Left renal cortex interstitium (tissue), 4 donors: ENCODE results near the gene AKR1C2. TPM values are rescaled to one million over a fixed set of nuclear protein-coding genes. Genes with fewer than 3 reads are reported as not detected.
"Not testable (repeated sequence)": the region's sequence is repeated elsewhere in the genome, so short reads cannot be mapped to it uniquely, and the experiment has no call there.

ENCODE experiments used
- DNase-seq, 4 donors: peaks; one replicate each; pipeline ENCODE4 v3.0.0-alpha.2; 2013; ENCODE audit warnings: low read depth in 4 of 4, low spot score in 2 of 4, missing footprints in 1 of 4
- polyA plus RNA-seq, 4 donors: library from polyadenylated mRNA; unstranded; fragments of 120-200 nt; gene quantifications; one replicate each; pipeline ENCODE4 v1.2.1, GENCODE V29; 2013; ENCODE audit not compliant: insufficient read length in 4 of 4

The AKR1C2 gene
- polyA plus RNA-seq, 4 donors = 5.9 to 15.0 (median 8.1) TPM

DNA sequence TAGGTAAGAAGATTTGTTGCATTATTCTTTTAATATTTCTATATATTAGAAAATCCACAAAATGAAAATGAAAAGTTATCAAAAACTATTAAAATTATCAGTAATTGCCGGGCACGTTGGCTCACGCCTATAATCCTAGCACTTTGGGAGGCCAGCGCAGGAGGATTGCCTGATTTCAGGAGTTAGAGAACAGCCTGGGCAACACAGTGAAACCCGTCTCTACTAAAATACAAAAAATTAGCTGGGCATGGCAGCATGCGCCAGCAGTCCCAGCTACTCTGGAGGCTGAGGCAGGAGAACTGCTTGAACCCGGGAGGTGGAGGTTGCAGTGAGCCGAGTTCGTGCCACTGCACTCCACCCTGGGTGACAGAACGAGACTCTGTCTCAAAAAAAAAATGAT, 11.1 kb downstream of the AKR1C2 start:
- DNase-seq = not testable (repeated sequence)

DNA sequence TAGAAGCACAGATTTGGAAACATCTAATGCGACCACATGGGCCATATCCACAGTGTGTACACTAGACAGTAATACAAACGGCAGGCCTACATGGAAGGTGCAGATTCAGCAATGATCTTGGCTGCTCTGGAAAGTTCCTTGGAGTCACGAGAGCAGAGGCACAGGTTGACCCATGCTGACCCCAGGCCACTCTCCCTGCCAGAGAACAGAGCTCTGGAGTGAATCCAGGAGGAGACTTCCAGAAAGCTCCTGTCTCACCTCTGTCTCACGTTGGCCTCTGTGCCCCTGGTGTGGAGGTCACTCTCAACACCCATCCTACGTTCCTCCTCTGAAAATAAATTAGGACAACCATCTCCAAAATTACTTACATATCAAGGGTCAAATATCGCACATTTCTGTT, 12.2 kb downstream of the AKR1C2 start:
- DNase-seq = not testable (repeated sequence)

DNA sequence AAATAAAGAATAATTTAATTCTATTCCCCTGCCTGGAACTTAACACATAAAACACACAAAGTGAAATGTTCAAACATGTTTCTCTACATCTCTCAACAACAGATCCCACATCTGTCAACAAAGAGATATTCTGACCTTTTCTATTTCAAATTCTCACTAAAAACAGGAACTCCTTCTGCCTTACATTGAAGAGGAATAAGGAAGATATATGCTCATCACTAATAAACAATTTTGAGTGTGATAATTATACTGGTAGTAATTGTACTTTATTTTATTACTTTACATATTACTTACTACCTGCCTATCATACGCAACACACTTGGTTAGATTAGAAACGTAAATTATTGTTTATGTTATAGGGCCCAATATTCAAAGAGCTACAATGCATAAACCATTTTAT, 13.4 kb downstream of the AKR1C2 start:
- no peak for DNase-seq

DNA sequence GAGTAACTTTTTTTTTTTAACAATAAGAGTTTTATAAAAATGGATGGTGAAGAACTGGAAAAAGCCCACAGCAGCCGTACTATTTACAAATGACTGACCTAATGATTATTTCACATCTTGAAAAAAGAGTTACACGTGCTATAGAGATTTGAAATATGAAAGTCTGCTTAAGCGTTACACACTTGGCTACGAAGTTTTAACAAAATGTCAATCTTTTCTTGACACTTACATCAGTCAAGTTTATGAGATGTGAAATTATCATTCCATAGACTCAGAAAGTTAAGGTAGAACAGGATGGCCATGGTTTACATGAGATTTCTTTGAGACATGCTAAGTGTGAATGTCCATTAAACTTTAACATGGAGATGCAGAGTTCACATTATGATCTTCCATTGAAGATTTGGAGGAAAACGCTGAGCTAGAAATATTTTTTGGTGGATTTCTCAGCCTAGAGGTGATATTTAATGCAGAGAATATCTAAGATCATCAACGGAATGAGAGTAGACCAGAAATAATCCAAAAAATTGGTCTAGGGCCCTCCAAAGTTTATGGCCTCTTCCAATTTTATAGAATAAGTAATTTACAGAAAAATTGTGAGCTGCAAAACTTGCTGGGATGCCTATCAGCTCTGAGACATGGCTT, 15.5 kb downstream of the AKR1C2 start:
- not testable (repeated sequence) for DNase-seq

DNA sequence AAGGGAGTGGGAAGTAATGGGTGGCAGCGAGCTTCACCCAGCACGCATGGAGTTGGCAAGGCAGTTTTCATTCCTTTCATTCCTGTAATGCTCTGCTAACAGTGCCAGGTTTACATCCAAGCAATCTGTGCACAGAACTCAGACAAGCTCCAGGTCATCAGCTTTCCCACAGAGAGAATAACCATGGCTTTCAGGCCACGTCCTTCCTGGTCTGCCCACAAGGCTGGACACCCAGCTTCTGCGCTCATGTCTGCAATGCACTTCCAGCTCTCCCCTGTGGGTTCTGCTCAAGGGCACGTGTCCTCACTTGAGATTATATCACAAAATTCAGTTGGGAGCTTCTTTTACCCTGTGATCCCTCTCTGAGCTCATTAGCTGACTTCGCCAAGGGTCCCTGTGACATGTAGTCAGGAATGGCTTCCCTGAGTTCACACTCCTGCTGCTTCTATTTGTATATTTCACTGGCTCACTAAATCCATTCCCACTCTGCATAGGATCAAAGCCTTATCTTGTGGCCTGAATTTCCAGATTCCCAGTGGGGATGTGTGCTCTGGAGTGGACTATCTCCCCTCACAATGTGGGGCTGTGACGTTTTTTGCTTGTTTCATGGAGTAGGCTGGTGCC, 18.6 kb downstream of the AKR1C2 start:
- no peak for DNase-seq

DNA sequence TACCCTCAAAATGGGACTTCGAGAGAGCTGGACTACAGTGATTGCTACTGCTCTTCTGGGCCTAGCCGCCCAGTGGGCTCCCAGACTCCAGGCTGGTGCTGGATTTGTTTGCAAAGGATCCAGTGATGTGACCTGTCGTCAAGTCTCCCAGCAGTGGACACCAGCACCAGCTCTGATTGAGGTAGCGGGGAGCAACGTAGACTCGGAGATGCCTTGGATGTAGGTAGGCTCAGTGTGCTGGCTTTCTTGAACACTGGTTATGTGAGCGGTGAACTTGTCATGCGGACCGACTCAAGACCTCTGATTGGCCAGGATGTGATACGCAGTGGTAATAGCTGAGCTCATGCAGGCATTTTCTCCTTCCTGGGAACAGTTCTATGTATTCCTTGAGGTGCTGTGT, 19.4 kb downstream of the AKR1C2 start:
- no peak for DNase-seq

DNA sequence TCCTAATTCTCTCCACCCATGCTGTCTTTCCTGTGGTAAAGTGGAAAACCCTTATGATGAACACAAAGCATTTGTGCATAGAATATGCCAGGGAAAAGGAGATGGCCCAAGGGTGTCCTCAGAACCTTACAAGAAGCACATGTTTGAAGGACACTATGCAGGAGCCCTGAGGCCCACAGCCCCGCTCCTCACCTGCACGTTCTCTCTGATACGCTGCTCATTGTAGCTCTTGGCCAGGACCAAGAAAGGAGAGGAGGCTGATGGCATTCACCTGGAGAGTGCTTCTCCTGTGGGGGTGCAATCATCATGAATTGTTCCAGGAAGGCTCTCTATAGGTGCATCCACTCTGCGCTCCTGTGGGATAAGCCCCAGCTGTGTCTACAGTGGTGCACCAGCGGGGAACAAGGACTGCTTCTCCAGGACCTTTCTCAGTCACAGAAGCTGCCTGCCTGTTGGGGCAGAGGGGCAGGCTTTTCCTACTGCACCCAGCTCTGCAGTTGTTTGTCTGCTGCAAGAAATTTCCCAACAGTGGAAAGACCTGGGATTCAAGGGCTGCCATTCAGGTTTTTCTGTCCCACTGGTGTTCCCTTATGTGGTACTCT, 19.9 kb downstream of the AKR1C2 start:
- no peak for DNase-seq

DNA sequence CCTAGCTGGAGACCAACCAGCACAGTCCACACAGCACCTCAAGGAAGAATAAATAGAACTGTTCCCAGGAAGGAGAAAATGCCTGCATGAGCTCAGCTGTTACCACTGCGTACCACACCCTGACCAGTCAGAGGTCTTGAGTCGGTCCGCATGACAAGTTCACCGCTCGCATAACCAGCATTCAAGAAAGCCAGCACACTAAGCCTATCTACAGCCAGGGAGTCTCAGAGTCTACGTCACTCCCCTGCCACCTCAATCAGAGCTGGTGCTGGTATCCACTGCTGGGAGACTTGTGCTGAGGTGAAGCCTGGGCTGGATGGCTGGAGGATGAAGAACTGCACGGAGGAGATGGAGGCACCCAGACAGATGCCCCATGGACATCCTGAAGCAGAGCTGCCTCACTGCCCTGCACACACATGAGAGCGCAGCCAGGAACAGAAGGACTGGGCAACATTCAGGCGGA, 20.9 kb downstream of the AKR1C2 start:
- no peak for DNase-seq

DNA sequence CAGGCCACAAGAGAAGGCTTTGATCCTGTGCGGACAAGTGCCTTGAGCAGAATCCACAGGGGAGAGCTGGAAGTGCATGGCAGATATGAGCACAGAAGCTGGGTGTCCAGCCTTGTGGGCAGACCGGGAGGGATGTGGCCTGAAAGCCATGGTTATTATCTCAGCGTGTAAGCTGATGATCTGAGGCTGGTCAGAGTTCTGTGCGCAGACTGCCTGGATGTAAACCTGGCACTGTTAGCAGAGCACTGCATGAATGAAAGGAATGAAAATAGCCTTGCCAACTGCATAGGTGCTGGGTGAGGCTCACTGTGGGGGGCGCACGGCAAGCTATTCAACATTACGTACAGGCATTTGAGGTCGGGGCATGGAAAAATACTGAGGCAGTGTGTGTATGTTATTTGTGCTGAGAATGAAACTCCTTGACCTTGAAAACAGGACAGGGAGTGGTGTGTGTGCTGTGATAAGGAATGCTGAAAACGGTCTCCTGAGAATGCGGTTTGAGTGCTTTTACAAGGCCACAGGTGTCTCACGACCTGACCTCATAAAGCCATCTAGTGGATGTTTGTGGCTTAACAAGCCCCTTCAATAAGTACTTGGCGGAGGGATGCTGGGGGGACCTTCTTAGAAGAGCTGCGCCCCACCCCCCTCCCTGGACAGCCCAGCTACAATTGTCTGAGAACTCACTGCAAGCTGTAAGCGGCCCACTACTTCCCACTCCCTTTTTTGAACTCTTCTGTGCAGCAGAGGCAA, 21.8 kb downstream of the AKR1C2 start:
- peak in 2 of 4 donors; percentile 6 to 37 for DNase-seq

DNA sequence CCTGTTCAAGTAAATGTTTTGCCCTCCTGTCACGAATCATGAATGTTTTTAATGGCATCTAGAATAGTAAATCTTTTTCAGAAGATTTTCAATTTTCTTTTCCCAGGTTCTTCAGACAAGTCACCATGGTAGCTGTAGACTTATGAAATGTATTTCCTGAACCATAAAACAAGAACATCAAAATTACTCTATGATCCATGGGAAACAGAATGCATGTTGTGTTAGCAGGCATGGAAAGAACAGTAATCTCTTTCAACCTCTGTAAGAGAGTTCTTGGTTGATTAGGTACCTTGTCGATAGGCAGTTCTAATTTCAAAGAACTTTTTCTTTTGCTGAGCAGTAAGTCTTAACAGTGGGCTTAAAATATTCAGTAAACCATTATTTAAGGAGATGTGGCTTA, 22.9 kb downstream of the AKR1C2 start:
- no peak for DNase-seq

DNA sequence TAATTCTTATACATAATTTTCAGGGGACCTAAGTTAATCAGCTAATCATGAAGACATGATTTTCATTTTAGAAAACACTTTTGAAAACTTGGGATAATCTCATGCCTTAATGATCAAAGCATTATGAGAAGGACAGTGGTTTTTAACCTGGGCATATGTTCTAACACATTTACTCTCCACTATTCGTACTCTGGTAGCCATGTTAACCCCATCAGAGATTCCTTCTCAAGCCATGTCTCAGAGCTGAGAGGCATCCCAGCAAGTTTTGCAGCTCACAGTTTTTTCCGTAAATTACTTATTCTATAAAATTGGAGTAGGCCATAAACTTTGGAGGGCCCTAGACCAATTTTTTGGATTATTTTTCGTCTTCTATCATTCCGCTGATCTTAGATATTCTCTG, 24.8 kb downstream of the AKR1C2 start:
- DNase-seq = no peak

DNA sequence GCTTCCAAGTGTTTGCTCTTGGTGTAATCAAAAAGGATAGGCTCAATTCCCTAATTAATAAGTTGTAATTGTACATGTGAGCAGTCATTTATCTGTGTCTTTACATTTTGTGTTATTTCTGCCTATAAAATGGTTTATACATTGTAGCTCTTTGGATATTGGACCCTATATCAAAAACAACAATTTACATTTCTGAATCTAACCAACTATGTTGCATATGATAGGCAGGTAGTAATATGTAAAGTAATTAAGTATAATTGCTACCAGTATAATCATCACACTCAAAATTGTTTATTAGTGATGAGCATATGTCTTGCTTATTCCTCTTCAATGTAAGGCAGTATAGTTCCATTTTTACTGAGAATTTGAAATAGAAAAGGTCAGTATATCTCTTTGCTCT, 26.6 kb downstream of the AKR1C2 start:
- DNase-seq = no peak

DNA sequence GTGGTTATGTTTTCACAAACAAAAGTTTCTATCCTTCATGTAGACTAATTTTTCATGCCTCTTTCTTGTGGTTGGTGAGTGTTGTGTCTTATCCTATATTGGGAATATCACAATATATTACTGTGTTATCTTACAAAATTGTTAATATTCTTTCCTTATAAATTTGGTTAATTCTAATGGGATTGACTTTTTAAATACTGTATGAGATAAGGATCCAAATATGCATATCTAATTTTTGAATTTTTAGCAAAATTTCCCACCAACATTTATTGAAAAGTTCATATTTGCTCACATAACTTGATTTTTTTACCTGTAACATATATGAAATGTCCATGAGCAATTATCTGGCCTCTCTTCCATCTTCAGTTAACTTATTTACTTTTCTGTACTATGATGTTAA, 29.3 kb downstream of the AKR1C2 start:
- DNase-seq = not testable (repeated sequence)

DNA sequence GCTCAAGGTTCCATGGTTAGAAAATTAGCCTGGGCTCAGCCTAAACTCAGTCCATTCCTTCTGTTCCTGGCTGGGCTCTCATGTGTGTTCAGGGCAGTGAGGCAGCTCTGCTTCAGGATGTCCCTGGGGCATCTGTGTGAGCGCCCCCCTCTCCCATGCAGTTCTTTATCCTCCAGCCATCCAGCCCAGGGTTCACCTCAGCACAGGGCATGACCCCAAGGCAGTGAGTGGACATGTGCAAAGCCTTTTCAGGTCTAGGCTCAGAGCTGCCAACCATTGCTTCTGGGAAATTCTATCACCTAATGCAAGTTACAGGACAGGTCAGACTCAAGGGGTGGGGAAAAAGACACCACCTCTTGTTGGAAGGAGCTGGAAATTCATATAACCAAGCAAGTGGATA, 30.4 kb downstream of the AKR1C2 start:
- not testable (repeated sequence) for DNase-seq

DNA sequence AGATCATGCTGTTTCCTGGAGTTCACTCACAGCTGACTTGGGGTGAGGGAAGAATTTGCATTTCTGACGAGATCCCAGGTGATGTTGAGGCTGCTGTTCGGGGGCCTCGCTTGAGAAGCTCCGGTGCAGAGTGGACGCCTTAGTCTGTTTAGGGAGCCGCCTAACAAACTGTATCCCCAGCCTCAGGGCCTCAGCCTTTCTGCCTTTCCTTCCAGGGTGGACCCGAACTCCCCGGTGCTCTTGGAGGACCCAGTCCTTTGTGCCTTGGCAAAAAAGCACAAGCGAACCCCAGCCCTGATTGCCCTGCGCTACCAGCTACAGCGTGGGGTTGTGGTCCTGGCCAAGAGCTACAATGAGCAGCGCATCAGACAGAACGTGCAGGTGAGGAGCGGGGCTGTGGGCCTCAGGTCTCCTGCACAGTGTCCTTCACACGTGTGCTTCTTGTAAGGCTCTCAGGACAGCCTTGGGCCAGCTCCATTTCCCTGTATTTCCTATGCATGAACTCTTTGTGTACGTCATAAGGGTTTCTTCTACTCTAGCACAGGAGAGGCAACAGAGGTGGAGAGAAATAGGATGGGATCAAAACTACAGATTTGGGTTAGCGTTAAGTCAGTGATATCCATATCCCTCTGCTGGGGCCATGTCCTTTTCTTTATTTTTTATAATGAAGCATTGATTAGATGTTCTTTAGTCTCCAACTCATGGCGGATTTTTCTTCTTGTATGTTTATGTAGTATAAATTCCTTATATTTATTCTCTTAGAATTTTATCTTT, 31.1 kb downstream of the AKR1C2 start:
- not testable (repeated sequence) for DNase-seq

DNA sequence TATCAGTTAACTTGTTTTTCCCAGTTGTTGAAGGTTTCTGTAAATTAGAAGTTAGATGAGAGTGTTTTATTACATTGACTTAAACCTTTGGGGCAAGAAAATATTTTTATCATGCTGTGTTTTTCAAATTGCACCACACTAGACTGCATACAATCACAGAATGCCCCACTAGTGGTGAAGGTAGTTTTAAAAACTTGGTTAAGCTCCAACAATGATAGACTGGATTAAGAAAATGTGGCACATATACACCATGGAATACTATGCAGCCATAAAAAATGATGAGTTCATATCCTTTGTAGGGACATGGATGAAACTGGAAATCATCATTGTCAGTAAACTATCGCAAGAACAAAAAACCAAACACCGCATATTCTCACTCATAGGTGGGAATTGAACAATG, 33.3 kb downstream of the AKR1C2 start:
- DNase-seq = not testable (repeated sequence)

DNA sequence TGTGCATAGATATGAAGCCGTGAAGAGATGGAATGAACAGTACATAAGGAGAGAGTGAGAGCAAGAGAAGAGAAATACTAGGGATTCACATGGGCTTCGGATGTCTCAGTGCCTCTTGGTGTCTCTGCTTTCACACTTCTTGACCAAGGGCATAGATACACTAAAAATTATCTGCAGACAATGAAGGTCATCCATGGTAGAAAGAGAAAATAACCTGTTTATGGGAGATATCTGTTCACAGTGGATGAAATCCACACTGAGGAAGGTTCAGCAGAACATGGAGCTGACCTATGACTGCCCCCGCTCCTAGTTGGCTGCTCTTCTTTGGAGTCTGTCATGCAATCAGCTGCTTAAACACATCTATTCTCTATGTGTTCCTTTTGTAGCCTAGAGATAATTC, 34.4 kb downstream of the AKR1C2 start:
- not testable (repeated sequence) for DNase-seq

DNA sequence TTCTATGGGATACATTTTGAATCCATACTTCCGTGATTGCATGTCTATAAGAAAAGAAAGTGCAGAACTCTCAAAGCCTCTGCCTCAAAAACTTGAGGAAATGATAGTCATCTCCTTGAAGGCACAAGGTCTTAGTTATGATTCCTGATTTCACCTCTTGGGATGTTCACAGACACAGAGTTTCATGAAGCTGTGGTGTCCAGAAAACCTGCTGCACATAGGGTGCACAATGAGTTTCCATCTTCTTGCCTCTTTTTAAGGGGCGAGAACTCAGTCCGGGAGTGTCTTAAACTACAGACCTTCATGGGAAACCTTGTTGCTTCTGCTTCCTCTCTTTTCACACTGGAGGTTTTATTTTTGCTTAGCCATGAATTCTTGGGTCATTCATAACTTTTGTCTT, 36.5 kb downstream of the AKR1C2 start:
- DNase-seq = not testable (repeated sequence)

DNA sequence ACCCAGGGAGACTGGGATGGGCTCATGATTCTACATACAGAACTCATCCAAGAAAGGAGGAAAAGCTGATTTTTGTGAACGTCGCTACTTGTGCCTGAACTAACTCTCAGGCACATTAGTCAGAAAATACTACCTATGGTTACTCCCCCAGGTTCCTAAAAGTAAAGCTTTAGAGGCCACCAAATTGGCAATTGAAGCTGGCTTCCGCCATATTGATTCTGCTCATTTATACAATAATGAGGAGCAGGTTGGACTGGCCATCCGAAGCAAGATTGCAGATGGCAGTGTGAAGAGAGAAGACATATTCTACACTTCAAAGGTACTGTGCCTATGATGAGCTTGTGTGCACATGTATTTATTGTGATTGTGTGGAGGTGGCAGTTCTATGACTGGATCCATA, 37.9 kb downstream of the AKR1C2 start:
- DNase-seq = not testable (repeated sequence)

DNA sequence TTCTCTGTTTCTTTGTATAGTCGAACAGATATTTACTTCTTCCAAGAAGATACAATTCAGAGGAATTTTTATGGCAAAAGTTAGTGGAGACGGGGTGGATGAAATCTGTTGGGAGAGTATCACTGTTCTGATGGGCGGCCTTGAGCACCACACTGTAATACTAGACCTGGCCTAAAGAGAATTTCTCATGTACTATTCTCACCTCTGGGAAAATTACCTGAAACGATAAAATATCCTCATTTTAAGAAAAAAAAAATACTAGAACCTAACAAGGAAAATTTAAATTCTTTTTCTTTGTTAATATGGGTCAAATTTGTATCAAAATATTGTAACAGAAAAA, 39.9 kb downstream of the AKR1C2 start:
- DNase-seq = not testable (repeated sequence)
